Measurements from ENCODE around the gene UGGT2.

UGGT2 gene

DNA sequence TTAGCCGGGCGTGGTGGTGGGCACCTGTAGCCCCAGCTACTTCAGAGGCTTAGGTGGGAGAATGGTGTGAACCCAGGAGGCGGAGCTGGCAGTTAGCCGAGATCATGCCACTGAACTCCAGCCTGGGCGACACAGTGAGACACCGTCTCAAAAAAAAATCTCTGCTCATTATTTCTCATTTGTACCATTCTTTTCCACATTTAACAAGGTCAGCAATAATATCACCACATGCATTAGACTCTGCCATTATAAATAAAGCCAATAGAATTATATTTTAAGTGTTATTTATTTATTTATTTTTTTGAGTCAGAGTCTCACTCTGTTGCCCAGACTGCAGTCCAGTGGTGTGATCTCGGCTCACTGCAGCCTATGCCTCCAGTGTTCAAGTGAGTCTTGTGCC is 24.2 kb downstream of the UGGT2 start:
- no peak overlapping the region for H3K4me3 ChIP-seq (ENCODE audit: low read depth, low read length)
- no peak for DNase-seq (ENCODE audit: low read depth)
- TF ChIP-seq, protein P1, sequence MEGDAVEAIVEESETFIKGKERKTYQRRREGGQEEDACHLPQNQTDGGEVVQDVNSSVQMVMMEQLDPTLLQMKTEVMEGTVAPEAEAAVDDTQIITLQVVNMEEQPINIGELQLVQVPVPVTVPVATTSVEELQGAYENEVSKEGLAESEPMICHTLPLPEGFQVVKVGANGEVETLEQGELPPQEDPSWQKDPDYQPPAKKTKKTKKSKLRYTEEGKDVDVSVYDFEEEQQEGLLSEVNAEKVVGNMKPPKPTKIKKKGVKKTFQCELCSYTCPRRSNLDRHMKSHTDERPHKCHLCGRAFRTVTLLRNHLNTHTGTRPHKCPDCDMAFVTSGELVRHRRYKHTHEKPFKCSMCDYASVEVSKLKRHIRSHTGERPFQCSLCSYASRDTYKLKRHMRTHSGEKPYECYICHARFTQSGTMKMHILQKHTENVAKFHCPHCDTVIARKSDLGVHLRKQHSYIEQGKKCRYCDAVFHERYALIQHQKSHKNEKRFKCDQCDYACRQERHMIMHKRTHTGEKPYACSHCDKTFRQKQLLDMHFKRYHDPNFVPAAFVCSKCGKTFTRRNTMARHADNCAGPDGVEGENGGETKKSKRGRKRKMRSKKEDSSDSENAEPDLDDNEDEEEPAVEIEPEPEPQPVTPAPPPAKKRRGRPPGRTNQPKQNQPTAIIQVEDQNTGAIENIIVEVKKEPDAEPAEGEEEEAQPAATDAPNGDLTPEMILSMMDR (conservative IDR thresholded peaks at IDR 0.05; ENCODE audit: low read depth, low read length) = no peak

DNA sequence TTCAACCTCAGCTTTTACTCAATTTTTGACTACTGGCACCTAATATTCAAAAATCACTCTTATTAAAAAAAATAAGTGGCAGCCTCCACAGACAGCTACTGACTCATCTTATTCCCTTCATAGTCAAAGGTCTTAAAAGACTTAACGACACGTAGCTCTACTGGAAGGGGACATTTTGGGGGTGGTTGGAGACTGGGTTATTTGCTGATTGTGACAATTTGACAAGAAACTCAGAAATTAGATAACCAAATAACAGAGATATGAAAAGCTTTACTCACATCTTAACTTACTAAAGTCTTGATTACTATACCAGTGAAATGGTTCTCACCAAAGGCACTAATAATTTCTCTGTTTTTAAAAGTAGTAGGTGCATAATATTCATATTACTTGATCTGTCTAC is 25.7 kb downstream of the UGGT2 start:
- TF ChIP-seq, protein P1 (conservative IDR thresholded peaks at IDR 0.05; ENCODE audit: low read depth, low read length) = no peak
- H3K4me3 ChIP-seq (ENCODE audit: low read depth, low read length) = no peak overlapping the region
- DNase-seq (ENCODE audit: low read depth) = no peak

DNA sequence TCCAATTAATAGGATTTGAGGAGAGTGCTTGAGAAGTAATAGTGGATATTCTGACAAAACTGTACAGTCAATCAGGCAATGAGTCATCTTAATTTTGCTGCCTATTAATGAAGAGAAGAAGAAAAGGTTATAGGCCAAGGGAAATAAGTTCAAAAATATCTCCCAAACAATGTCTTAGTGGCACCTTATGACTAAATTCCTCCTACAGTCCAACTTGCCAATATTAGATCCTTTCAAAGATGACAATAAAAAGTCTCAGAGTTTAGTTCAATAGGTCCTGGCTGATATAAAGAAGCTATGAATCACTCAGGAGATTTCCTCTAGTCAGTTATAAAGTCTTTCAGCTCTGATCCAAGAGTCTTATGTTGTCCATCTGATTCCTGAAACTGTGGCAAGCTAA is 27.9 kb downstream of the UGGT2 start:
- TF ChIP-seq, protein P1 (conservative IDR thresholded peaks at IDR 0.05; ENCODE audit: low read depth, low read length) = no peak
- peak; percentile 14 for DNase-seq (ENCODE audit: low read depth)
- no peak overlapping the region for H3K4me3 ChIP-seq (ENCODE audit: low read depth, low read length)

DNA sequence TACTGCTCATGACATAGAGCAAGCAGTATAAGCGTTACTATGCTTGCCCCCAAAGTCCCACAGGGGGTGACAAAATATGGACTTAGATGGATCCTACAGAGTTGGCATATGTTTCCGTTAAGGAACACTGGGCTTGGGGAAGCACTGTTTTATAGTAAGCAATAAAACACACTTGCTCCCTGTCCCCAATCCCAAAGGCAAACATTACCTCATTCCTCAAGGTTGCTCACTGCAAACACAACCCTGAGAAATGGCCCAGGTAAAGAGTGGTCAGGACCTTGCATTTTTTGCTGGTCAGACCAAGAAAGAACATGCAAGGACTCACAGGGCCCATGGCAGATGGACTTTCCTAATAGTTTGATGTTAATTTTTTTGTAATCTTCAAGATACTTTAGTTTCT is 32.3 kb downstream of the UGGT2 start:
- no peak for DNase-seq (ENCODE audit: low read depth)
- no peak overlapping the region for H3K4me3 ChIP-seq (ENCODE audit: low read depth, low read length)
- TF ChIP-seq, protein P1 (conservative IDR thresholded peaks at IDR 0.05; ENCODE audit: low read depth, low read length) = no peak

DNA sequence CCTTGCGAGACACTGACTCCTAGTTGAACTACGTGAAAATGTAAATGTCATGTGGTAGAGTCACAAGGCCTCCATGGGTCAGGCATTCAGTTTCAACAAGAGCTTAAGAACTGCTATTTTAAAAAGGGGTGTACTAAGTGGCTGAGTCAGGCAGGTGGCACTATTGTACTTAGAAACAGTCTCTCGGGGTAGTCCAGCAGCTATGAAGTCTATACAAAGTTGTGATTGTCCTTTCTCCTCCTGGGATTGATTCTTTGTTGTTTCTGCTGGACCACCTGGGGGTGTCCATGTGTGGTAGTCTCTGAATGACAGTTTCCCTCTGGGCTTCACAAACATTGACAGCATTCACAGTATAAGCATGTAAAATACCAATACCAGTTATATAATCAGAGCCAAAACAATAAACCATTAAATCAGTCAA is 33.0 kb downstream of the UGGT2 start:
- no peak overlapping the region for H3K4me3 ChIP-seq (ENCODE audit: low read depth, low read length)
- peak; percentile 93 for DNase-seq (ENCODE audit: low read depth)
- TF ChIP-seq, protein P1 (conservative IDR thresholded peaks at IDR 0.05; ENCODE audit: low read depth, low read length) = peak; percentile 83

DNA sequence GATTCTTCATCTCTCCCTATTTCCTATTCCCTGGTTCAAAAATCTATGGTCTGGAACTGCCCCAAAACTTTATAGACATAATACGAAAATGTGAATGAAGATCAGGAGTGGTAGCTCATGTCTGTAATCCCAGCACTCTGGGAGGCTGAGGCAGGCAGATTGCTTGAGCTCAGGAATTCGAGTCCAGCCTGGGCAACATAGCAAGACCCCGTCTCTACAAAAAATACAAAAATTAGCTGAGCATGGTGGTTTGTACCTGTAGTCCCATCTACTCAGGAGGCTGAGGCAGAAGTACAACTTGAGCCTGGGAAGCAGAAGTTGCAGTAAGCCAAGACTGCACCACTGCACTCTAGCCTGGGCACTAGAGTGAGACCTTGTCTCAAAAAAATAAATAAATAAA is 35.1 kb downstream of the UGGT2 start:
- no peak for DNase-seq (ENCODE audit: low read depth)
- TF ChIP-seq, protein P1 (conservative IDR thresholded peaks at IDR 0.05; ENCODE audit: low read depth, low read length) = no peak
- no peak overlapping the region for H3K4me3 ChIP-seq (ENCODE audit: low read depth, low read length)

DNA sequence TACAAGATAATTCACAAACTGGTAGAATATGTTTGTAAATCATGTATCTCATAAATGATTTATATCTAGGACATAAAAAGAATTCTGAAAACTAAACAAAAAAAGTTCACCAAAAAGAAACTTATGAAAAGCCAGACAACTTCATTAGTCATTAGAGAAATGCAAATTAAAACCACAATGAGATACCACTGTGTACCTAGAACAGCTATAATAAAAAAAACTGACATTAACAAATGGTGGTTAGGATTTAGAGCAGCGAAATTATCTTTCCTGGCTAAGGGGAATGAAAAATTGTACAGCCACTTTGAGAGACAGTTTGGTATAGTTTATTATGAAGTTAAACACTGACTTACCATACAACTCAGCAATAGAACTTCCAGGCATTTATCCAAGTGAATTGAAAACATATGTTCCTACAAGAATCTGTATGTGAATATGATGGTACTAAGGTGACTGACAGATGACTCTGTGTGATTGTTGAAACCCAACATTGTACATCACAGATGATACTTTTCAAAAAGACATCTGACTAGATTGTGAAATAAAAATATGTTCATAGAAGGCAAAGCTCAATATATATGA is 41.8 kb downstream of the UGGT2 start:
- TF ChIP-seq, protein P1 (conservative IDR thresholded peaks at IDR 0.05; ENCODE audit: low read depth, low read length) = no peak
- no peak overlapping the region for H3K4me3 ChIP-seq (ENCODE audit: low read depth, low read length)
- no peak for DNase-seq (ENCODE audit: low read depth)

Measured in choroid plexus epithelial cell (primary cell).